MM.1S (cell line): Measurements from ENCODE around the gene PANK2.
"Not testable (repeated sequence)": the region's sequence is repeated elsewhere in the genome, so short reads cannot be mapped to it uniquely, and the experiment has no call there.

Experiments
- DNase-seq: peaks from one replicate; pipeline ENCODE4 v3.0.0-alpha.2; 2015
- H2AFZ ChIP-seq: fragments of 300-600 bp; sonication (generic); 2 replicates; pipeline ENCODE4 v1.6.0; 2016; ENCODE audit warnings: antibody characterized with exemption, low read length
- H3F3A ChIP-seq: fragments of 300-600 bp; sonication (generic); 2 replicates; pipeline ENCODE4 v1.6.1; 2016; ENCODE audit warnings: mild to moderate bottlenecking, antibody characterized with exemption, low read length, moderate library complexity, mixed read lengths; ENCODE audit not compliant: insufficient read depth
- H3K27ac ChIP-seq: fragments of 300-600 bp; sonication (generic); 2 replicates; pipeline ENCODE4 v1.5.1; 2016; ENCODE audit warnings: mild to moderate bottlenecking, low read length
- H3K27me3 ChIP-seq: fragments of 300-600 bp; sonication (generic); replicated peaks from 2 replicates; pipeline ENCODE4 v1.6.0; 2016; ENCODE audit warnings: low read length; ENCODE audit not compliant: insufficient read depth
- H3K36me3 ChIP-seq: fragments of 300-600 bp; sonication (generic); replicated peaks from 2 replicates; pipeline ENCODE4 v1.6.1; 2016; ENCODE audit warnings: mild to moderate bottlenecking, low read length, mixed read lengths; ENCODE audit not compliant: insufficient read depth
- H3K4me1 ChIP-seq: fragments of 300-600 bp; sonication (generic); 2 replicates; pipeline ENCODE4 v1.6.1; 2016; ENCODE audit warnings: low read length, mixed read lengths
- H3K4me2 ChIP-seq: fragments of 300-600 bp; sonication (generic); 2 replicates; pipeline ENCODE4 v1.6.0; 2016; ENCODE audit warnings: low read depth, low read length
- H3K4me3 ChIP-seq: fragments of 300-600 bp; sonication (generic); 2 replicates; pipeline ENCODE4 v1.5.1; 2016; ENCODE audit warnings: low read length, mixed read lengths
- H3K79me2 ChIP-seq: fragments of 300-600 bp; sonication (generic); 2 replicates; pipeline ENCODE4 v1.6.1; 2016; ENCODE audit warnings: mixed run types, low read length, mixed read lengths
- H3K9ac ChIP-seq: fragments of 300-600 bp; sonication (generic); 2 replicates; pipeline ENCODE4 v1.6.1; 2016; ENCODE audit warnings: low read length, mixed read lengths
- H3K9me2 ChIP-seq: fragments of 300-600 bp; sonication (generic); replicated peaks from 2 replicates; pipeline ENCODE4 v1.6.1; 2016; ENCODE audit warnings: mild to moderate bottlenecking, low read length, mixed read lengths; ENCODE audit not compliant: insufficient read depth
- H3K9me3 ChIP-seq: fragments of 300-600 bp; sonication (generic); replicated peaks from 2 replicates; pipeline ENCODE4 v1.6.1; 2016; ENCODE audit warnings: mild to moderate bottlenecking, low read length, mixed read lengths; ENCODE audit not compliant: insufficient read depth
- H4K20me1 ChIP-seq: fragments of 300-600 bp; sonication (generic); 2 replicates; pipeline ENCODE4 v1.6.1; 2016; ENCODE audit warnings: mild to moderate bottlenecking, low read length, moderate library complexity, mixed read lengths; ENCODE audit not compliant: insufficient read depth
- CTCF ChIP-seq: fragments of 300-600 bp; sonication (generic); IDR thresholded peaks from 2 replicates; pipeline ENCODE4 v1.5.1; 2016; ENCODE audit warnings: antibody characterized with exemption, low read length, mixed read lengths
- EZH2 ChIP-seq: fragments of 300-600 bp; sonication (generic); optimal IDR thresholded peaks from 2 replicates; pipeline ENCODE3; 2017; ENCODE audit warnings: low read depth, mild to moderate bottlenecking, antibody characterized with exemption, low read length, mixed read lengths
- EZH2phosphoT487 ChIP-seq: fragments of 300-600 bp; sonication (generic); IDR thresholded peaks from 2 replicates; pipeline ENCODE4 v1.6.1; 2018; ENCODE audit warnings: antibody characterized with exemption, low read length

PANK2 gene

GRCh38 chr20:3888622-3889488, at the start of gene PANK2:
Gene PANK2 (plus strand): TSS chr20:3889387.
- H3K4me1 ChIP-seq: peaks cover 20% of the 10 kb centered on the region; the same call in 1 of the 2 replicates
- H2AFZ ChIP-seq: peak within 1 kb of the TSS; percentile 80
- H3K9ac ChIP-seq: peak within 1 kb of the TSS; percentile 75
- H3K9me2 ChIP-seq: no peaks in the 10 kb centered on the region
- peak within 1 kb of the TSS; percentile 86 for H3K4me3 ChIP-seq
- peak; percentile 98 for DNase-seq
- TF ChIP-seq EZH2phosphoT487: no peak
- TF ChIP-seq EZH2: no peak
- peak; percentile 30 for TF ChIP-seq CTCF
- H3K4me2 ChIP-seq: peak within 1 kb of the TSS; percentile 98
- peaks cover 68% of the 10 kb centered on the region for H3K79me2 ChIP-seq
- H3K27ac ChIP-seq: peak within 1 kb of the TSS; percentile 46; the same call in 1 of the 2 replicates
- H3K9me3 ChIP-seq: no peaks in the 10 kb centered on the region
- H3K36me3 ChIP-seq: no peaks in the 10 kb centered on the region; the same call in 1 of the 2 replicates
- no peaks in the 10 kb centered on the region for H3K27me3 ChIP-seq
- peaks cover 27% of the 10 kb centered on the region for H4K20me1 ChIP-seq
- H3F3A ChIP-seq: peaks cover 4% of the 10 kb centered on the region; the same call in 1 of the 2 replicates

- H3K4me1 ChIP-seq: peaks cover 20% of the 10 kb centered on the region
- H3K79me2 ChIP-seq, H3K27me3 ChIP-seq, H3K9ac ChIP-seq, H2AFZ ChIP-seq, H3K4me2 ChIP-seq, H3K9me2 ChIP-seq, DNase-seq, H3K4me3 ChIP-seq, H3K36me3 ChIP-seq, H3K27ac ChIP-seq, H3K9me3 ChIP-seq, H4K20me1 ChIP-seq: not testable (repeated sequence)
- H3F3A ChIP-seq: peaks cover 14% of the 10 kb centered on the region; the same call in 1 of the 2 replicates
These were observed 49.0 kb upstream of the PANK2 start for GRCh38 chr20:3840201-3840600.

- TF ChIP-seq CTCF (no peak), EZH2phosphoT487 (no peak), EZH2 (no peak)
- H3K9me2 ChIP-seq: no peaks in the 10 kb centered on the region
- peaks cover 25% of the 10 kb centered on the region for H3K4me1 ChIP-seq
- no peaks in the 10 kb centered on the region for H4K20me1 ChIP-seq
- no peak overlapping the region for H3K9ac ChIP-seq
- DNase-seq: no peak
- H3K4me3 ChIP-seq: no peak overlapping the region
- H2AFZ ChIP-seq: no peak overlapping the region
- peaks cover 12% of the 10 kb centered on the region for H3K79me2 ChIP-seq
- H3F3A ChIP-seq: peaks cover 18% of the 10 kb centered on the region; the same call in 1 of the 2 replicates
- no peaks in the 10 kb centered on the region for H3K9me3 ChIP-seq
- no peak overlapping the region for H3K4me2 ChIP-seq
- H3K27me3 ChIP-seq: no peaks in the 10 kb centered on the region
- H3K36me3 ChIP-seq: no peaks in the 10 kb centered on the region
- no peak overlapping the region for H3K27ac ChIP-seq
These were observed 46.7 kb upstream of the PANK2 start for GRCh38 chr20:3842348-3842930.
